Stimulated activated CD8-positive, alpha-beta memory T cell treated with anti-CD3 and anti-CD28 coated beads, Interleukin-7, amount 100 ng/mL, for 24 hours (primary cell): ENCODE measurements around the gene AGXT.
A peak's percentile ranks its signal among the peaks of the same experiment; 100 is the strongest.

Experiments used
- DNase-seq: peaks from one replicate; pipeline ENCODE4 v3.0.0-alpha.2; 2020; ENCODE audit warnings: low read depth

The AGXT gene

DNA sequence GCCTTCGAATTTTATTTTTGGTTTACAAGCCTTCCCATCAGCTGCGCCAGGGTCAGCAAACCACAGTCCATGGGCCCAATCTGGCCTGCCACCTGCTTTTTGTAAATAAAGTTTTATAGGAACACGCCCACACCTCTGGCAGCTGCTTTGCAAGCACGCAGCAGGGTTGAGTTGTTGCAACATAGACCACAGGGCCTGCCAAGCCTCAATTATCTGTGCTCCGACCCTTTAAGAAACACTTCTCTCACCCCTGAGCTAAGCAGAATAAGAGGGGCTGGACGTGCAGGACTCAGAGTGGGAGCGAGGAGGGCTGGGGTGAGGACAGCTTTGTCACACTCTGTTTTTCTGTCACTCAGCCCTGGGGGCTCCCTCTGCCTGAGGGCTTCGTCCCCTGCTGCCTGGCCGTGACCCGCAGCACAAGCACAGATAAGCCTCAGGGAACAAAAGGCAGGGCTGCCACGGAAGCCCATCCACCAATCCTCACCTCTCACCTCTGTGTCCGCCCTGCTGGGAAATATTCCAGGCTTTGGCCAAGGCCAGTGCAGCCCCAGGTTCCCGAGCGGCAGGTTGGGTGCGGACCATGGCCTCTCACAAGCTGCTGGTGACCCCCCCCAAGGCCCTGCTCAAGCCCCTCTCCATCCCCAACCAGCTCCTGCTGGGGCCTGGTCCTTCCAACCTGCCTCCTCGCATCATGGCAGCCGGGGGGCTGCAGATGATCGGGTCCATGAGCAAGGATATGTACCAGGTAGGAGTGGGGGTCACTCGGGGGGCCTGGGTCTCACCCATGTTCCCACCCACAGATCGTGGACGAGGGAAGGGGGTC is at the start of gene AGXT:
AGXT (plus strand) TSS at position 539 of the 823 bp plus-strand sequence; CDS start at position 581, 42 bp downstream.
- no peak for DNase-seq

DNA sequence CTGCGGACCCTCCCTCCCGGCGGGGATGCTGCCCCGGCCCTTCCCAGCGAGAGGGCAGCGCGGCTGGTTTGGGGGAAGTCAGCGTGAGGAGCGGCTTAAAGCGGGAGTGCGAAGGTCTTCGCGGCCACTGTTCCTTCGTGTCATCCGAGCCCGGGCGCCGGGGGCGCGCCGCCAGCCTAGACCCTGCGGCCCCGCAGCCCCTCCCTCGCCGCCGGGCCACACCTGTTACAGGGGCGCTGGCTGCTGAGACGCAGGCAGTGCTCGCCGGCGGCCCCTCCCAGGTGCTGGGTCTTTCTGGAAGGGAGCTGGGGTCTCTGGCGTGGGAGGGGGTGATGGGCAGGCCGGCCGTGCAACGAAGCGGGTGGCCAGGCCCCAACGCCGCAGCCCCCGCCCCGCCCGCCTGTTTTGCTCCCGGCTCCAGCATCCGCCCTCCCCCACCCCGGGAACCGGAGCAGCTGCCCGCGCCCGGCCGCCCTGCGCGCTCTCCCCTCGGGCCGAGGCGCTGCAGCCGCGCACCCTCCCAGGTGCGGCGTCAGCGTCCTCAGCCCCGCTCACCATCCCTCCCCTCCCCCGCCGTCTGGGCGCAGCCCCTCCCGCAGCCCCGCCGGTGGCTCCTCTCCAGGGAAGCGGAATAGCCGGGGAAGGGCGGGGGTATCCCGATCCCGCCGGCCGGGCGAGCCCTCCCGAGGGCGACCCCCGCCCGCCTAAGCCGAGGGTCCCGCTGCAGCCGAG is 49.3 kb upstream of the AGXT start:
- no peak for DNase-seq

DNA sequence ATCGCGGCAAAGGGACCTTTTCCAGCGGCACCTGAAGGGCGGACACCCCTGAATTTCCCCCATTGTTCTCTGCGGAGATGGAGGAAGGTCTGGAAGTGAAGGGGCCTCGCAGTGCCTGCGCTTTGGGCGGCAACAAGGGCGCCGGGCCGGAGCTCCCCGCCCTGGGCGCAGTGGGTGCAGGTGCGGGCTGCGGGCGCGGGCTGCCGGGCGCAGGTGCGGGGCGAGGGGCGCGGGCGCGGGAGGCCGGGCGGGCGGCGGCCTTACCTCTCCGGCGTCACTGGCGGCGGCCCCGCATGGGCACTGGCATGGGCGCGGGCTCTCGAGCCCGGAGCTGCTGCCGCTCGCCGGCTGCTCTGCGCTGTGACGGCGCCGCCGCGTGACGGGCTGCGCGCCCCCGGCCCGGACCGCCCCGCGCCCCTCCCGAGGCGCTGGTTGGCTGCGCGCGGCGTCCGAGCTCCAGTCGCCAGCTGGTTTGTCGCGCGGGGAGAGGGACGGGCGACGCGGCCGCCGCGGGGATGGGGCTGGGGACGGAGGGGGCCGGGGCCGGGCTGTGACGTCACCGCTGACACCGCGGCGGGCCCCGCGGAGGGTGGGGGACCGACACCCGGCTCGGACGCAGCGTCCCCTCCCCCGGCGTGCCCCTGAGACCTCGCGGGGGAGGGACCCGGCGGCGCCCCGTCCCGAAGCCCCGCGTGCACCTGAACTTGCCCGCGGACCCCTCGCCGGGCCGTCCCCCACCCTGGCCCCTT is 48.6 kb upstream of the AGXT start, which contains the start of gene KIF1A:
KIF1A (minus strand) TSS at position 362 of the 749 bp plus-strand sequence. CDS start 22,467 bp downstream, outside the sequence.
- DNase-seq, result no peak

DNA sequence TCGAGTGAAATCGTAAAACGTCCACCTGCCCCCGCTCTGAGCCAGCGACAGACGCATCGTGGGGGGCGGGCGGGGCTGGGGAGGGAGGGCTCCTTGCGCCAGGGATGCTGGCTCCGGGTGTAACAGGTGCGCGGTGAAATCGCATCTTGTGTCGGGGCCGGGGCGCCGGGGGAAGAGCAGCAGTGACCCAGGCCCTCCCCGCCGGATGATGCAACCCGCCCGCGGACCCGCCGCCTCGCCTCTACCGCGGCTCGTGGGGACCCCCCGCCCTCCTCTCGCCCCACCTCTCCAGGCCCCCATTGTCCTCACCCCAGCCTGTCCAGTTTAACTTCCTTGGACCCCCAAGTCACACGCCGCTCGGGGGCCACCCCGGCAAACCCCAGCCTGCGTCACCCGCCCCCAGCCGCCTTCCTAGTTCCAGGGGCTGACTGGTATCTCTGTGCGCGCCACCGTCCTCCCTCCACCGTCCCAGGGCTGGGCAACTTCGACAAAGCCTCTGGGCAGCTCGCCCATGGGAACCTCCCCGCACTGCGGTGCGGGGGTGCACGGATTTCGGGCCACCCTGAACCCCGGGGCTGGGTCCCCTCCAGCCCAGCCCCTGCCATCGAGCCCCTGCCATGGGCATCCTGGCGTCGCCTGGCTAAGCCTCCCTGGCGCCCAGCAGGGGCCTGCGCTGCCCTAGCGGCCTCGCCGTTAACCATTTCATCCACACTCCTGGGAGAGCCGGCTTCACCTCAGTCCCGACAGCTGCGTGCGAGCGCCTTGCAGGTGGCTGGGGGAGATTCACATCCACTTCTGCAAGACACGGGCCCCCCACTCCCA is 47.8 kb upstream of the AGXT start:
- no peak for DNase-seq

DNA sequence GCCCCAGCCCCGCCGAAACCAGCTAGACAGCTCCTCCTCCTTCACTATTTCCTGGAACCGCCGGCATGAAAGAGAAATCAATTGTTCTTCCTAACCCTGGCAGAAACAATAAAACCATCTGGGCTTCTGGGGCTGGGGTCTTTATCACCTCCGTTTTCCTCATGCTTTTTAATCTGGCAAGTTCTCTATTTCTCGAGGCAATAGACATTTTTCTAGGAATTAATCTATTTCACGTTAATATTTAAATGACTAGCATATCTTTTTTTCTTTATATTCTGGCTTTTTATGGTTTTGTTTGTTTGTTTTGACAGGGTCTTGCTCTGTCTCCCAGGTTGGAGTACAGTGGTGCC is 47.2 kb upstream of the AGXT start:
- no peak for DNase-seq

DNA sequence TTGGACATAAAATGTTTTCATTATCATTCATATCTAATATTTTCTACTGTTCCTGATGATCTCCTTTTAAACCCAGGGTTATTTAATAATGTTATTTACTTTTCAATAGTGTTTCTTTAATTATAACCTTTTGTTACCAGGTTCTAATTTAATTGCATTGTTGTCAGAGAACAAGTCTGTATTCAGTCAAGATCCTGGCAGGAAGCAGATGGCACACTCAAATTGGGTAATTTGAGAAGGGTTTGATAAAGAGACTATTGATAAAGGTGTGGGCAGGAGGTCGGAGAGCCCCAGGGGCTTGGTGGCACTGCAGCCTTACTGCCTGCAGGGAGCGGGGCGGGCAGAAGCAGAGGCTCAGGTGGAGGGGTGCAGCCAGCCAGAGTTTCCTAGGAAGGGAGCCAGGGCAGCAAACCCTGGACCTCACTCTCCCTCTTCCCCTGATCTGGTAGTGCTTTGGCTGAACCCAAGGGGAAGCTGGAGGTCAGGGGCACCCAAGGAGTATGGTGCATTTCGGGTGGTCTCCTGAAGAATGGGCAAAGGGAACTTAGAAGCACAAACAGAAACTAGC is 46.3 kb upstream of the AGXT start:
- DNase-seq, result no peak

DNA sequence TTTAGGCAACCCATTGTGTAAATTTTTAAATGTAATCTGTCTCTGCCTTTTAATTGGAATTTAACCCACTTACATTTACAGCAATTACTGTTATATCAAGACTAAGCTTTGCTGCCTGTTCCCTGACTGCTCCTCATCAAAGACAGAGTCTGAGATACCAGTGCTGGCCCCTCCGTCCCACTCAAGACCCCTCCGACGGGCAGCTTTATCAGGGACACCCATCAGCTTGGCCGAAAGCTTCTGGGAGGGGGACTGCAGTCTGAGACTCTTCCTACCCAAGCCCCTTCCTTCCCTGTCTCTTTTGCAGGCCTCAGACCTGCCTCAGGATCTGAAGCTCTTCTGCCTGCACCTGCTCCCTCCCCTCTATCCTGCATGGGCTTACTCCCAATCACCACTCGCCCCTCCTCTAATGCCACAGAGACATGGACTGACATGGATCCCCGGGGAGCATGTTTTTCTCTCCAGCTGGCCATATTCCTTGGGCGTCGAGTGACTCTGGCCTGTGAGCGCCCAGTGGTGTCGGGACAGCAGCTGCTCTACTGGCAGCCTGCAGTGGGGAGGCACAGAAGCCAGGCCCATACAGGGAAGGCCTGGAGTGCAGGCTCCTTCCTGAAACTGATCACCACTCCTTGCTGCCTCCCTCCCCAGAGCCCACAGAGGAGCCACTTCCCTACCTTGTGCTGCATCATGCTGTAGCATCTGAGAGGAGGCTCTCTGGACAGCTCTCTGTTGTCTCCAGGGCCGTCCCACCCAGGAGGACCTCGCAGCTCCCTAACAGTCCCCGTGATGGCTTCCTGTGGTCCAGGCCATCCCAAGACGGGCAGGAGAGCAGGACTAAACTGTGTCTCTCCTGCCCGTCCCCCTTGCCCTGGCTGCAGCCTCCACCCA is 44.9 kb upstream of the AGXT start:
- DNase-seq, result no peak

DNA sequence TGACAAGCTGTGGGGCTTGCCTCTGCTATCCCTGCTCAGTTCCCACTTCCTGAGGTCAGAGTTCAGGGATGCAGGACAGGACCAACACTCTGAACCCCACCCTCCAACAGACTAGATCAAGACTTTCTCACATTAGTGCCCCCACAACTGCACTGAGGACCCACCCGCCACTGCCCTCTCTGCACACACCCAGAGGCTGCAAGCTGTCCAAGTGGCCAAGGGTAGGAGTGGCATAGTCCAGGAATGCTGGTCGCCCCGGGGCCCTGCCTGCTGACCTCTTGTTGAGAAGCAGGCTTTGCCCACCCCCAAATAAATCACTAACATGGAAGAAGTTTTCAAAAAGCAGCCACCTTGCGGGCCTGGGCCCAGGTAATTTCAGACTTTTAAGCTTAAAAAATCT is 43.1 kb upstream of the AGXT start:
- no peak for DNase-seq

DNA sequence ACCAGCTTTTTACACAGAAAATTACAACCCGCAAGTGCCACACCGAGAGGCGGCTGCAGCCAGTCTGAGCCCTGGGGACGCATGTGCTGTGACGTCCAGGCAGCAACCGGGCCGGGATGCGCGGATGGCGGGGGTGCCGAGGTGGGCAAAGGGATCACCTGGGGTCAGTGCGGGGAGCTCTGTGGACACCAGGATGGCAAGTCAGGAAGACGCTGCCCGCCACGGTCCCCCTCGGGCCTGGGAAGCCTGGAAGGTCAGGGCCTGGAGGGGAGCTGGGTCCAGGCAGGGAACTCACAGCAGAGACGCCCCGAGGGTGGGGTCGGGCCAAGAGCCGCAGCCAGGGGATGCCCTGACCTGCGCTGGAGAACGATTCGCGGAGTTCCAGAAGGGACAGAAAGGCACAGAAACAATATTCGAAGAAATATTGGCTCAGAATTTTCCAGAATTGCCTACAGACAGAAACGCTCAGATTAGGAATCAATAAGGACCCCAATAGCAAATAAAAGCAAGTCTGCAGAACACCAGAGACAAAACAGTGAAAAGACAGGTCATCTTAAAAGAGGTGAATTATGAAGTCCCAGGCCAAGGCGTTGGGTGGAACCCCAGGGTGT is 36.9 kb upstream of the AGXT start:
- DNase-seq, result no peak

DNA sequence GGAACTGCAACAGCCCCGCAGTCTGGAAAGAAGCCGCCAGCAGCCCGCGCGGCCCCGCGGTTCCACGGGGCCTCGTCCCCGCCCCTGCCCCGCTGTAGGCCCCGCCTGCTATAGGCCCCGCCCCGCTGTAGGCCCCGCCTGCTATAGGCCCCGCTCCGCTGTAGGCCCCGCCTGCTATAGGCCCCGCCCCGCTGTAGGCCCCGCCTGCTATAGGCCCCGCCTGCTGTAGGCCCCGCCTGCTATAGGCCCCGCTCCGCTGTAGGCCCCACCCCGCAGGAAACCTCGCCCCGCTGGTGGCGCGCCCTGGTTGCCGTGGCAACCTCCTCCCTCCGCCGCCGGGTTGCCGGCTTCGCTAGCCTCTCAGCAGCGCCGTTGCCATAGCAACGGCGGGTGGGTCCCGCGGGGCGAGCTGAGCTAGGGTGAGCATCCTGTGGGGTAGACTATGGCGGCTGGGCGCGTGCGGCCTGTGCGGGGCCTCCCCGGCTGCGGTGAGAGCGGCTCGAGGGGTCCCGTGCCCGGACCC is 36.4 kb upstream of the AGXT start:
- DNase-seq, result peak; percentile 82

DNA sequence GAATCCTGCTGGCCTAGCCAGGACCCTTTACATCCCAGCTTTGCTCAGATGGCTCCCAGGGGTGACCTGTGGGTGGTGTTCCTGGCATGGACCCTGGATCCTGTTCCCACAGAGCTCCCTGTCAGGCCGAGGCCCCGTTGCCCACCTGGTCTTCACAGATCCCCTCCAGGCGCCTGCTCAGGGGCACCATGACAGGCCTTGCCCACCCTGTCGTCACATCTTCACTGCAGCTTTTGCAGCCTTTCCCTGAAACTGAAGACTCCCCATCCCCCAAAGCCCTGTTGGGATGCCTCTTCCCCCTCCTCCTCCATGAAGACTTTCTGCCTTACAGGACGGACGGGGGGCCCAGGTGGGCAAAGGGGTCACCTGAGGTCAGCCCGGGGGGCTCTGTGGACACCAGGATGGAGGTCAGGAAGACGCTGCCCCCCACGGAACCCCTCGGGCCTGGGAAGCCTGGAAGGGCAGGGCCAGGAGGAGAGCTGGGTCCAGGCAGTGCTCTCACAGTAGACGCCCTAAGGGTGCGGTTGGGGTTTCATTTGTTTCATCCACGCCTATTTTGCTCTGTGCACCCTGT is 35.6 kb upstream of the AGXT start:
- DNase-seq, result no peak

DNA sequence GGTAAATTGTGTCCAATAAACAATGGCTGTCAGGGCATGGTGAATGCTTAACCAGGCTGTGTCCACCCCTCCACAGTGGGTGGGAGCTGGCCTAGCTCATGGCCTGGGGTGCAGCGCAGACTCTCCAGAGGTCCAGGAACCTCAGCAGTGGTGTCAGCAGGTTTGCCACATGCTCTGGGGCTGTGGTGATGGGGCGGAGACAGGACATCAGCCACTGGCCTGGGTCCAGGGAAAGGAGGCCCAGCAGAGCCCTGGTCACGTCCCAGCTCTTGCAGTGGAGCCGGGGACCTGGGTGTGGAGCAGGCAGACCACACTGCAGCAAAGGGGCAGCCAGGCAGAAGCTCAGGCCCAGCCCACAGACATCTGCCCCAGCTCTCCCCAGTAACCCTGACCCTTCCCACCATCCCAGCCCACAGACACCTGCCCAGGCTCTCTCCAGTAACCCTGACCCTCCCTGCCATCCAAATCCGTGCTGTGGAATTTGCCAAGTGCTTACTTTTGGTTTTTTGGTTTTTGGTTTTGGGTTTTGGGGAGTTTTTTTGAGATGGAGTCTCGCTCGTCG is 34.8 kb upstream of the AGXT start:
- no peak for DNase-seq

DNA sequence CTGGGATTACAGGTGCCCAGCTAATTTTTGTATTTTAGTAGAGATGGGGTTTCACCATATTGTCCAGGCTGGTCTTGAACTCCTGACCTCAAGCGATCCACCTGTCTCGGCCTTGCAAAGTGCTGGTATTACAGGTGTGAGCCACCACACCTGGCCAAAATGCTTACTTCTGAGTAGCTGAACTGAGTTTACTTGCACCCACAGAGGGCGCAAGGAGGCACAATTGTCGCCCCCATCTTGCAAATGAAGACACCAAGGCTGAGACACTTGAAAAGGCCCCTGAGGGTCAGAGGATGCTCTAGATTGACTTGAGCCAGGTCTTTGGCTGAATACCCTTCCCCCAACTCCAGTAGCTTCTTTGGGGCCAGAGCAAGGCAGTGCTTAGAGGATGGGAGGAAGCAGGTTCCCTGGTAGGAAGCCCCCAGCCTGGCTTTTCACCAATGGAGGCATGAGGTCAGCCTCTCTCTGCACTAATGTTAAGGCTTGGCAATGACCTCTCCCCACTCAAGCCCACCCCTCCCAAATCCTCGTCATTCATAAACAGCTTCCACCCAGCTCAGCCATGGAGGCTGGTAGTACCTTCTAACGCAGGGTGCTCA is 34.1 kb upstream of the AGXT start:
- no peak for DNase-seq

DNA sequence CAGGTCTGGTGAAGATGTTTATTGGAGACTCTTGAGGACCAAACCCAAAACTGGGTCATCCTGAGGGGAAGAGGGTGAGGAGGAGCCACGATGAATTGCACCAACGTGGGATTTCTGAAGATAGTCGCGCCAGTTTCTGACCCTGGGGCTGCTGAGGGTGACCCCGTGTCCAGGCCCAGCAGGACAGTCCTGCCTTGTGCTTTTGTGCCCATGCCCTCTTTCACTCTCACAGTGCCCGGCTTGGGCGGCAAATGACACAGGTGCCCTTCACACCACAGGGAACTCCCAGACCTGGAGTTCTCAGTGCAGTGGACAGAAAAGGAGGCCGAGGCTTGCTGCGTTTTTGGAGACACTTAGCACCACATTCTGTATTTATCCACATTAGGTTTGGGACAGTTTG is 33.1 kb upstream of the AGXT start:
- no peak for DNase-seq

DNA sequence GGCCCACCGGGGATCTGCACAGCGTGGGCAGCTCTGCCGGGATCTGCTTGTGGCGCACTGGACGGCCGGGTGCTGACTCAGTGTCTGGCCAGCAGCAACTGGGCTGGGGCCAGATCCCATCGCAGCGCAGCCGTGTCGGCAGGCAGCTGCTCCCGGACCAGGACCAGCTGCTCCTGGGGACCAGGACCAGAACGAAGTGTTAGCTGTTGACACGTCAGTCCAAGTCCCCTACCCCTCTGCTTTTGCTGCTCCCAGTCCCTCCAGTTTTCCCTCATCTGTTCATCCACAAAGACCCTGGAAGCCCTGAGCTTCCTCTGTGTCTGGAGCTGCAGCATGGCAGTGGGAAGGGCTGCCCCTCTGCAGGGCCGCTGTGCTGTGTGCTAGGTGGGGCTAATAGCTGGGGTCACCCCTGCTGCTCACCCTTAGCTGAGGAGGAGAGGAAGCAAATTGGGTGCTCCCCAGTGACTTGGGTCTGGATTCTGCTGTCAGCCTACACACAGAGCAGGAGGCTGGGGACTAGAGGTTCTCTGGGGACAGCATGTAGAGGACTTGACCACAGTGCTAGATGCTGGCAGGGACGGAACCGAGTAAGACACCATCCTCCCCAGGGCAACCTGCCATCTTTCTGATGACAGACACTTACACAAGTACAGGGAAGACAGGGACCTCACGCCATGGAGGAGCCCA is 31.7 kb upstream of the AGXT start:
- DNase-seq, result no peak

DNA sequence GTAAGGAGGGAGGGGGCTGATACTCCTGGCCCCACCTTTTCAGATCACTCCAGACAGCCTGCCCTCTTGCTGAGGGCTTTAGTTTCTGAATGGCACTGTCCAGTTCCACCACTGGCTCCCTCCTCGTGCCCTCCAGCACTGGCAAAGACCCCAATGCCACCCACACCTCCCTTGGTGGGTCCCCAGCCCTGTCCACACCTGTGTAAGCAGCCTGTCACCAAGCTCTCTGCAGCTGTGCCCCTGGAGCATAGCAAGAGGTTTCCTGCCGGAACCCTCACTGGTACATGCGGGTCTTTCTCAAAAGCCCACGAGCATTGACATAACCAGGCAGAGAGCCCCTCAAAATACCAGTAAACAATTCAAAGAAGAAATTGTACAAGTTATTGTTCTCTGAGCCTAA is 31.0 kb upstream of the AGXT start:
- DNase-seq, result no peak

DNA sequence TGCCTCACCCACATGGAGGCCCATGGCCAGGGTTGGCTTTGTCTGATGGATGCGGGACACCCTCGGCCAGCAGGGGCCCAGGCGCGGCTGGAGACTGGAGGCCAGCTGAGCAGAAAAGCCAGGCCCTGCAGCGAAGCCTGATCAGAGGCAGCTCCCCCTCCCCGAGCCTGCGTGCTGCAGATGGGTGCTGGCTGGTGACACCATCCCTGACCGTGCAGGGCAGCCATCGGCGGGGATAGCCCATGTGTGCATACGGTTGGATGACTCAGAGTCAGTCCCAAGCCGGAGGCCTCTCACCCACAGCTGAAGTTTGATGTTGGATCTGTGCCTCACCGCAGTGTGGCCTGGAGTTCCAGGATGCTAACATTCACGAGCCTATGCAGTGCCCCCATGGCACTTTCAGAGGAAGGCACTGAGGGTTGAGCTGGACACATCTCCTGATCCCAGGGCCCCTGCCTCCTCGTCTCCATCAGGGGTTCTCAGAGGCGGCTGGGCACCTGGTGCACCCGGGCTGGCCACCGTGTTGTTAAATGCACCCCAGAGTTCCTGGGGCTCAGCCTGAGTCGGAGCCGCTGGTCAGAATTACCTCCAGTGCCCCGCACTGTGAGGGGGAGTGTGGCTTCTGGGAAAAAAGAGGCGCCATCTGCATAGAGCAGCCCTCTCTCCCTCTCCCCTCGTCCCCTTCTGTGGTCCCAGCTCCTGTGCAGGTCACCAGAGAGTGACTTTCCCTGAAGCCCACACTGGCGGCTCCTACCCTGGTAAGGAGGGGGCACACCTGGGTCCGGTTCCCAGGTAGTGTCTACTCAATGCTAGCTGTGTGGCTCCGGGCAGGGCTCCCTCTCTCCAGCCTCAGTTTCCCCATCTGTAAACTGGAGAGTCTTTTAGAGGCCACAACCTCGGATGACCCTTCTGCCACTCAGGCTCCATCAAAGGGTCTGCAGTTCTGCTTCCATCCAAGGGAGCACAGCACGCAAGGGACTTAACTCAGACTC is 29.2 kb upstream of the AGXT start:
- no peak for DNase-seq
